IgD-negative memory B cell (primary cell): ENCODE data around the gene ZNF749. TPM values are rescaled to one million over a fixed set of nuclear protein-coding genes. Genes with fewer than 3 reads are reported as not detected.
"Not testable (repeated sequence)": the region's sequence is repeated elsewhere in the genome, so short reads cannot be mapped to it uniquely, and the experiment has no call there.

Experiments
- H3K27ac Mint-ChIP-seq, 3 donors: one replicate each; pipeline ENCODE4 v1.8.0; 2020 to 2022; ENCODE audit warnings: mild to moderate bottlenecking in 3 of 3, mixed read lengths in 3 of 3, moderate library complexity in 1 of 3
- H3K27me3 Mint-ChIP-seq: one replicate; pipeline ENCODE4 v1.8.0; 2021; ENCODE audit warnings: mixed read lengths
- H3K36me3 Mint-ChIP-seq: one replicate; pipeline ENCODE4 v1.8.0; 2020; ENCODE audit warnings: mild to moderate bottlenecking, mixed read lengths
- H3K4me1 Mint-ChIP-seq, 3 donors: one replicate each; pipeline ENCODE4 v1.8.0; 2020 to 2022; ENCODE audit warnings: mixed read lengths in 3 of 3, mild to moderate bottlenecking in 1 of 3
- H3K4me3 Mint-ChIP-seq, 4 donors: one replicate each; pipeline ENCODE4 v1.8.0; 2020 to 2022; ENCODE audit warnings: mild to moderate bottlenecking in 4 of 4, mixed read lengths in 4 of 4, moderate library complexity in 3 of 4
- H3K9me3 Mint-ChIP-seq, 3 donors: one replicate each; pipeline ENCODE4 v1.8.0; 2020 to 2021; ENCODE audit warnings: mixed read lengths in 3 of 3, mild to moderate bottlenecking in 1 of 3
- polyA plus RNA-seq: library from polyadenylated mRNA; unstranded; fragments of 300-500 nt; fragmentation: Illumina TruSeq; gene quantifications from one replicate; pipeline ENCODE4 v1.2.3, GENCODE V29; 2021

The ZNF749 gene
- polyA plus RNA-seq, 1 donor from 2014 or later: 5.4 TPM

- H3K27ac Mint-ChIP-seq: no peak overlapping the region
- peak overlapping the region in 1 of 4 donors; percentile 63 for H3K4me3 Mint-ChIP-seq
- H3K4me1 Mint-ChIP-seq: peaks cover 22 to 36% (median 26%) of the 10 kb centered on the region in 3 donors
- H3K9me3 Mint-ChIP-seq: peaks cover 9 to 13% (median 11%) of the 10 kb centered on the region in 3 donors
- H3K36me3 Mint-ChIP-seq: peaks cover 29% of the 10 kb centered on the region
- no peaks in the 10 kb centered on the region for H3K27me3 Mint-ChIP-seq
These were observed 2.8 kb downstream of the ZNF749 start for GRCh38 chr19:57437931-57438330.

GRCh38 chr19:57438925-57439324 lies 3.8 kb downstream of the ZNF749 start:
- H3K4me1 Mint-ChIP-seq: peaks cover 22 to 43% (median 26%) of the 10 kb centered on the region in 3 donors
- H3K27me3 Mint-ChIP-seq: no peaks in the 10 kb centered on the region
- peaks cover 29% of the 10 kb centered on the region for H3K36me3 Mint-ChIP-seq
- no peak overlapping the region for H3K27ac Mint-ChIP-seq
- peak overlapping the region in 1 of 4 donors; percentile 63 for H3K4me3 Mint-ChIP-seq
- H3K9me3 Mint-ChIP-seq: peaks cover 10 to 13% (median 12%) of the 10 kb centered on the region in 3 donors

- Mint-ChIP-seq H3K27me3 (no peaks in the 10 kb centered on the region), H3K9me3 (peaks cover 13 to 21% (median 19%) of the 10 kb centered on the region in 3 donors)
These were observed 7.0 kb downstream of the ZNF749 start for GRCh38 chr19:57441979-57442752.

GRCh38 chr19:57443121-57443696 lies 8.1 kb downstream of the ZNF749 start:
- Mint-ChIP-seq H3K27me3 (no peaks in the 10 kb centered on the region), H3K9me3 (peaks cover 13 to 21% (median 19%) of the 10 kb centered on the region in 3 donors), H3K4me1 (peaks cover 6 to 24% (median 10%) of the 10 kb centered on the region in 3 donors), H3K27ac (peak overlapping the region in 1 of 3 donors; percentile 86), H3K4me3 (peak overlapping the region in 2 of 4 donors; percentile 60 to 63), H3K36me3 (peaks cover 36% of the 10 kb centered on the region)

More at GRCh38 chr19:57441979-57442752, 7.0 kb downstream of the ZNF749 start:
- H3K36me3 Mint-ChIP-seq: peaks cover 36% of the 10 kb centered on the region
- no peak overlapping the region for H3K4me3 Mint-ChIP-seq
- H3K27ac Mint-ChIP-seq: no peak overlapping the region
- H3K4me1 Mint-ChIP-seq: peaks cover 6 to 24% (median 10%) of the 10 kb centered on the region in 3 donors

GRCh38 chr19:57452307-57452706 lies 17.2 kb downstream of the ZNF749 start:
- H3K27ac Mint-ChIP-seq: no peak overlapping the region
- no peaks in the 10 kb centered on the region for H3K4me1 Mint-ChIP-seq
- no peak overlapping the region for H3K4me3 Mint-ChIP-seq
- no peaks in the 10 kb centered on the region for H3K27me3 Mint-ChIP-seq
- H3K36me3 Mint-ChIP-seq: peaks cover 22% of the 10 kb centered on the region
- peaks cover 3 to 18% (median 4%) of the 10 kb centered on the region in 3 donors for H3K9me3 Mint-ChIP-seq

GRCh38 chr19:57465680-57466381 lies 30.7 kb downstream of the ZNF749 start:
- no peak overlapping the region for H3K27ac Mint-ChIP-seq
- peaks cover 11 to 58% (median 35%) of the 10 kb centered on the region in 3 donors for H3K9me3 Mint-ChIP-seq
- no peaks in the 10 kb centered on the region for H3K27me3 Mint-ChIP-seq
- no peaks in the 10 kb centered on the region for H3K4me1 Mint-ChIP-seq
- peaks cover 12% of the 10 kb centered on the region for H3K36me3 Mint-ChIP-seq
- H3K4me3 Mint-ChIP-seq: no peak overlapping the region

- H3K27ac Mint-ChIP-seq: no peak overlapping the region
- H3K4me3 Mint-ChIP-seq: no peak overlapping the region
- H3K4me1 Mint-ChIP-seq: no peaks in the 10 kb centered on the region
- H3K27me3 Mint-ChIP-seq: no peaks in the 10 kb centered on the region
- H3K9me3 Mint-ChIP-seq: peaks cover 12 to 54% (median 38%) of the 10 kb centered on the region in 3 donors
- peaks cover 13% of the 10 kb centered on the region for H3K36me3 Mint-ChIP-seq
These were observed 31.4 kb downstream of the ZNF749 start for GRCh38 chr19:57466489-57466888.

GRCh38 chr19:57473646-57474045 lies 38.5 kb downstream of the ZNF749 start:
- H3K36me3 Mint-ChIP-seq: peaks cover 27% of the 10 kb centered on the region
- H3K4me1 Mint-ChIP-seq: peaks cover 4 to 16% (median 6%) of the 10 kb centered on the region in 3 donors
- H3K4me3 Mint-ChIP-seq: no peak overlapping the region
- peaks cover 20 to 65% (median 55%) of the 10 kb centered on the region in 3 donors for H3K9me3 Mint-ChIP-seq
- no peak overlapping the region for H3K27ac Mint-ChIP-seq
- no peaks in the 10 kb centered on the region for H3K27me3 Mint-ChIP-seq

- peaks cover 25% of the 10 kb centered on the region for H3K36me3 Mint-ChIP-seq
- peaks cover 2% of the 10 kb centered on the region for H3K27me3 Mint-ChIP-seq
- H3K27ac Mint-ChIP-seq: peak within 1 kb of the TSS; percentile 43 to 97 (median 89)
- peaks cover 4 to 16% (median 6%) of the 10 kb centered on the region in 3 donors for H3K4me1 Mint-ChIP-seq
- peak within 1 kb of the TSS; percentile 70 to 96 (median 94) for H3K4me3 Mint-ChIP-seq
- H3K9me3 Mint-ChIP-seq: peaks cover 12 to 52% (median 42%) of the 10 kb centered on the region in 3 donors
These were observed 42.3 kb downstream of the ZNF749 start, which contains the start of gene ZNF772 for GRCh38 chr19:57477191-57478008. TSS of gene ZNF772 (minus strand) at chr19:57477566. CDS start at chr19:57477309, 257 bp downstream.

GRCh38 chr19:57487477-57488298 lies 52.6 kb downstream of the ZNF749 start, which contains the start of gene ZNF419:
TSS of gene ZNF419 (plus strand) at chr19:57487750. CDS start at chr19:57487951, 201 bp downstream.
- Mint-ChIP-seq H3K4me1 (peaks cover 10 to 15% (median 11%) of the 10 kb centered on the region in 3 donors), H3K36me3 (peaks cover 30% of the 10 kb centered on the region), H3K27ac (peak within 1 kb of the TSS; percentile 5 to 96 (median 40)), H3K9me3 (peaks cover 11 to 24% (median 18%) of the 10 kb centered on the region in 3 donors), H3K4me3 (peak within 1 kb of the TSS; percentile 68 to 91 (median 86))
- not testable (repeated sequence) for H3K27me3 Mint-ChIP-seq

- H3K36me3 Mint-ChIP-seq: peaks cover 35% of the 10 kb centered on the region
- peak overlapping the region; percentile 68 to 91 (median 86) for H3K4me3 Mint-ChIP-seq
- H3K9me3 Mint-ChIP-seq: peaks cover 11 to 26% (median 23%) of the 10 kb centered on the region in 3 donors
- H3K27ac Mint-ChIP-seq: peak overlapping the region in 1 of 3 donors; percentile 40
- H3K4me1 Mint-ChIP-seq: peaks cover 10 to 15% (median 11%) of the 10 kb centered on the region in 3 donors
- H3K27me3 Mint-ChIP-seq: not testable (repeated sequence)
These were observed 53.1 kb downstream of the ZNF749 start for GRCh38 chr19:57488299-57488644.
